H9 (cell line): ENCODE results near the gene TRRAP. TPM values are rescaled to one million over a fixed set of nuclear protein-coding genes. Genes with fewer than 3 reads are reported as not detected.

Experiments used
- DNase-seq: peaks from one replicate; pipeline ENCODE4 v3.0.0-alpha.2; 2017
- H2AFZ ChIP-seq: one replicate; pipeline ENCODE4 v1.6.1; 2013; ENCODE audit warnings: mild to moderate bottlenecking, low read length, control low read depth, moderate library complexity
- H2AK5ac ChIP-seq: 2 replicates; pipeline ENCODE4 v1.6.1; 2013; ENCODE audit warnings: low read length, control low read depth, mixed read lengths; ENCODE audit not compliant: insufficient read length
- H2BK120ac ChIP-seq: one replicate; pipeline ENCODE4 v1.6.1; 2013; ENCODE audit warnings: low read depth, mild to moderate bottlenecking, low read length, control low read depth, inconsistent platforms; ENCODE audit not compliant: poor library complexity, severe bottlenecking
- H2BK12ac ChIP-seq: 2 replicates; pipeline ENCODE4 v1.6.1; 2013; ENCODE audit warnings: low read length, control low read depth, mixed read lengths, low read depth; ENCODE audit not compliant: insufficient read length
- H2BK15ac ChIP-seq: 2 replicates; pipeline ENCODE4 v1.6.1; 2013; ENCODE audit warnings: low read depth, low read length, control low read depth
- H2BK20ac ChIP-seq: one replicate; pipeline ENCODE4 v1.6.1; 2013; ENCODE audit warnings: low read depth, mild to moderate bottlenecking, low read length, control low read depth, inconsistent platforms; ENCODE audit not compliant: poor library complexity, severe bottlenecking
- H2BK5ac ChIP-seq: 2 replicates; pipeline ENCODE4 v1.6.1; 2013; ENCODE audit warnings: low read length, control low read depth, mixed read lengths; ENCODE audit not compliant: insufficient read length
- H3K14ac ChIP-seq: 2 replicates; pipeline ENCODE4 v1.6.1; 2013; ENCODE audit warnings: low read length, control low read depth; ENCODE audit not compliant: insufficient read depth
- H3K18ac ChIP-seq: 2 replicates; pipeline ENCODE4 v1.6.1; 2013; ENCODE audit warnings: low read depth, mild to moderate bottlenecking, mixed read lengths, low read length, control low read depth; ENCODE audit not compliant: insufficient read length
- H3K23ac ChIP-seq: 2 replicates; pipeline ENCODE4 v1.6.1; 2013; ENCODE audit warnings: low read length, control low read depth, mixed read lengths, low read depth; ENCODE audit not compliant: insufficient read length
- H3K23me2 ChIP-seq: 2 replicates; pipeline ENCODE4 v1.6.1; 2013; ENCODE audit warnings: low read depth, mild to moderate bottlenecking, mixed read lengths, low read length, control low read depth; ENCODE audit not compliant: insufficient read length, poor library complexity, severe bottlenecking
- H3K27ac ChIP-seq: 2 replicates; pipeline ENCODE4 v1.5.1; 2013; ENCODE audit warnings: low read length, control low read depth, mixed read lengths, low read depth; ENCODE audit not compliant: insufficient read length
- H3K27me3 ChIP-seq: 2 replicates; pipeline ENCODE4 v1.6.1; 2013; ENCODE audit warnings: low read length, control low read depth, inconsistent platforms; ENCODE audit not compliant: insufficient read depth
- H3K4ac ChIP-seq: 2 replicates; pipeline ENCODE4 v1.6.1; 2013; ENCODE audit warnings: low read depth, mild to moderate bottlenecking, control low read depth, inconsistent platforms, low read length, moderate library complexity
- H3K4me1 ChIP-seq: 2 replicates; pipeline ENCODE4 v1.6.1; 2013; ENCODE audit warnings: low read length, control low read depth, inconsistent platforms; ENCODE audit not compliant: insufficient read depth
- H3K4me2 ChIP-seq: 2 replicates; pipeline ENCODE4 v1.6.1; 2013; ENCODE audit warnings: low read length, control low read depth, mixed read lengths; ENCODE audit not compliant: insufficient read length, insufficient read depth
- H3K56ac ChIP-seq: 2 replicates; pipeline ENCODE4 v1.6.1; 2013; ENCODE audit warnings: low read depth, mild to moderate bottlenecking, mixed read lengths, low read length, control low read depth; ENCODE audit not compliant: insufficient read length
- H3K79me1 ChIP-seq: 2 replicates; pipeline ENCODE4 v1.6.1; 2013; ENCODE audit warnings: low read depth, mild to moderate bottlenecking, moderate library complexity, low read length, control low read depth, inconsistent platforms; ENCODE audit not compliant: insufficient read depth, poor library complexity, severe bottlenecking
- H3K79me2 ChIP-seq: 2 replicates; pipeline ENCODE4 v1.6.1; 2013; ENCODE audit warnings: low read length, control low read depth, inconsistent platforms; ENCODE audit not compliant: insufficient read depth
- H3K9ac ChIP-seq: 2 replicates; pipeline ENCODE4 v1.6.1; 2013; ENCODE audit warnings: low read length, control low read depth, mixed read lengths; ENCODE audit not compliant: insufficient read length; ENCODE audit errors: extremely low read depth
- H3K9me3 ChIP-seq: one replicate; pipeline ENCODE4 v1.6.1; 2013; ENCODE audit warnings: low read depth, low read length, inconsistent platforms; ENCODE audit not compliant: control insufficient read depth
- H3T11ph ChIP-seq: one replicate; pipeline ENCODE4 v1.6.1; 2013; ENCODE audit warnings: mild to moderate bottlenecking, low read length, control low read depth, inconsistent platforms
- H4K20me1 ChIP-seq: one replicate; pipeline ENCODE4 v1.6.1; 2013; ENCODE audit not compliant: control insufficient read depth, insufficient read length, insufficient read depth
- H4K5ac ChIP-seq: 2 replicates; pipeline ENCODE4 v1.6.1; 2013; ENCODE audit warnings: low read depth, mild to moderate bottlenecking, mixed read lengths, low read length, control low read depth; ENCODE audit not compliant: insufficient read length
- H4K8ac ChIP-seq: replicated peaks from 2 replicates; pipeline ENCODE4 v1.6.1; 2013; ENCODE audit warnings: low read length, control low read depth, mixed read lengths, low read depth; ENCODE audit not compliant: insufficient read length
- H4K91ac ChIP-seq: 2 replicates; pipeline ENCODE4 v1.6.1; 2013; ENCODE audit warnings: low read depth, mild to moderate bottlenecking, moderate library complexity, mixed read lengths, low read length, control low read depth; ENCODE audit not compliant: insufficient read length
- H3K27ac Mint-ChIP-seq, 3 experiments: 2 replicates in 2 of 3; 3 replicates in 1 of 3; pipeline ENCODE4 v1.8.0; 2020 to 2021; ENCODE audit warnings: mixed read lengths in 3 of 3, mild to moderate bottlenecking in 1 of 3, moderate library complexity in 1 of 3
- H3K27me3 Mint-ChIP-seq: 2 replicates; pipeline ENCODE4 v1.8.0; 2021; ENCODE audit warnings: low read depth, mild to moderate bottlenecking, moderate library complexity, mixed read lengths
- H3K36me3 Mint-ChIP-seq, 3 experiments: 2 replicates in 2 of 3; 3 replicates in 1 of 3; pipeline ENCODE4 v1.8.0; 2020 to 2021; ENCODE audit warnings: low read depth in 3 of 3, mixed read lengths in 3 of 3; ENCODE audit not compliant: insufficient read depth in 1 of 3
- H3K4me1 Mint-ChIP-seq, 2 experiments: 2 replicates each; pipeline ENCODE4 v1.8.0; 2020; ENCODE audit warnings: mixed read lengths in 2 of 2
- H3K4me3 Mint-ChIP-seq, 2 experiments: 2 replicates in 1 of 2; 3 replicates in 1 of 2; pipeline ENCODE4 v1.8.0; 2020 to 2021; ENCODE audit warnings: mild to moderate bottlenecking in 2 of 2, mixed read lengths in 2 of 2, moderate library complexity in 1 of 2
- H3K9me3 Mint-ChIP-seq, 2 experiments: 2 replicates in 1 of 2; 3 replicates in 1 of 2; pipeline ENCODE4 v1.8.0; 2020; ENCODE audit warnings: mild to moderate bottlenecking in 2 of 2, mixed read lengths in 2 of 2, moderate library complexity in 1 of 2
- WGBS: extraction: QIAGEN DNeasy Blood & Tissue Kit; methylation state at CpG from one replicate; pipeline ENCODE4 v1.1.7; 2013; ENCODE audit warnings: missing lambda C conversion rate, low lambda C conversion rate, mixed read lengths; ENCODE audit not compliant: insufficient read length; ENCODE audit errors: extremely low coverage; 5-methylcytosine and 5-hydroxymethylcytosine counted together
- total RNA-seq: library from RNA; stranded (reverse); gene quantifications from 2 replicates; pipeline ENCODE4 v1.2.1, GENCODE V29; 2021
- TF ChIP-seq, protein P1 (sequence below): fragments of 200-600 bp; sonication (generic); conservative IDR thresholded peaks from 3 replicates; pipeline ENCODE4 v1.8.0; 2021; ENCODE audit warnings: antibody characterized with exemption, mild to moderate bottlenecking

TRRAP gene
- total RNA-seq, 1 experiment from 2014 or later: 58.6 TPM

DNA sequence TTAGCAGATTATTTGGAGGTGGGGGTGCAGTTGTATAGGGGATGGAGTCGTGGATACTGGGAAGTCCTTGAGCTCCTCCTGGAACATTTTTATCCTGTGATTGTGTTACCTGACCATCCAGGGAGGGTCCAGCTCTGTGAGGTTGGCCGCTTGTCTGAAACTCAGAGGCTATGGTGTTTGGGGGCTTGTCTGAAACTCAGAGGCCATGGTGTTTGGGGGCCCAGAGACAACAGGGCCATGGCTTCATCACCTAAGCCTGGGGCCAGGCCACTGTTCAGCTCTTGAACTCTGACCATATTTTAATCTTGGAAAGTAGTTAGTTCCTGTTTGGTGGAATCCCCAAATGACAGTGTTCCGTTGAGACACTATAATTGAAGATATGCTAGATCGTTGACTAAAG lies 66.1 kb downstream of the TRRAP start:
- H3K27ac Mint-ChIP-seq: 0 out of 7 replicates have a peak overlapping the region, but pooled peaks of 1 of the 3 experiments have one; percentile 20
- no peak overlapping the region for H3K18ac ChIP-seq
- H3K9ac ChIP-seq: no peak overlapping the region
- H4K91ac ChIP-seq: no peak overlapping the region
- H3K27me3 ChIP-seq: no peaks in the 10 kb centered on the region
- no peaks in the 10 kb centered on the region for H3K9me3 Mint-ChIP-seq
- H3K23ac ChIP-seq: no peak overlapping the region
- H4K8ac ChIP-seq: no peak overlapping the region
- H3K27ac ChIP-seq: no peak overlapping the region
- no peaks in the 10 kb centered on the region for H3K79me2 ChIP-seq
- TF ChIP-seq, protein P1, sequence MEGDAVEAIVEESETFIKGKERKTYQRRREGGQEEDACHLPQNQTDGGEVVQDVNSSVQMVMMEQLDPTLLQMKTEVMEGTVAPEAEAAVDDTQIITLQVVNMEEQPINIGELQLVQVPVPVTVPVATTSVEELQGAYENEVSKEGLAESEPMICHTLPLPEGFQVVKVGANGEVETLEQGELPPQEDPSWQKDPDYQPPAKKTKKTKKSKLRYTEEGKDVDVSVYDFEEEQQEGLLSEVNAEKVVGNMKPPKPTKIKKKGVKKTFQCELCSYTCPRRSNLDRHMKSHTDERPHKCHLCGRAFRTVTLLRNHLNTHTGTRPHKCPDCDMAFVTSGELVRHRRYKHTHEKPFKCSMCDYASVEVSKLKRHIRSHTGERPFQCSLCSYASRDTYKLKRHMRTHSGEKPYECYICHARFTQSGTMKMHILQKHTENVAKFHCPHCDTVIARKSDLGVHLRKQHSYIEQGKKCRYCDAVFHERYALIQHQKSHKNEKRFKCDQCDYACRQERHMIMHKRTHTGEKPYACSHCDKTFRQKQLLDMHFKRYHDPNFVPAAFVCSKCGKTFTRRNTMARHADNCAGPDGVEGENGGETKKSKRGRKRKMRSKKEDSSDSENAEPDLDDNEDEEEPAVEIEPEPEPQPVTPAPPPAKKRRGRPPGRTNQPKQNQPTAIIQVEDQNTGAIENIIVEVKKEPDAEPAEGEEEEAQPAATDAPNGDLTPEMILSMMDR: no peak
- H3K4me2 ChIP-seq: no peak overlapping the region
- H3K14ac ChIP-seq: no peak overlapping the region
- no peaks in the 10 kb centered on the region for H4K20me1 ChIP-seq
- H2AFZ ChIP-seq: no peak overlapping the region
- H3K4me3 Mint-ChIP-seq: no peak overlapping the region
- H3K36me3 Mint-ChIP-seq: peaks cover 14 to 85% (median 61%) of the 10 kb centered on the region in 3 experiments; a peak in 6 of 7 replicates
- no peak overlapping the region for H3T11ph ChIP-seq
- no peak overlapping the region for H2AK5ac ChIP-seq
- H3K4me1 Mint-ChIP-seq: no peaks in the 10 kb centered on the region
- H4K5ac ChIP-seq: no peak overlapping the region
- H2BK20ac ChIP-seq: no peak overlapping the region
- H2BK12ac ChIP-seq: no peak overlapping the region
- H2BK15ac ChIP-seq: no peak overlapping the region
- WGBS: no CpG with 5 or more reads among the region's 4 CpGs
- H3K4ac ChIP-seq: no peak overlapping the region
- no peaks in the 10 kb centered on the region for H3K79me1 ChIP-seq
- DNase-seq: no peak
- no peak overlapping the region for H2BK120ac ChIP-seq
- no peak overlapping the region for H2BK5ac ChIP-seq
- H3K23me2 ChIP-seq: no peaks in the 10 kb centered on the region
- H3K27me3 Mint-ChIP-seq: no peaks in the 10 kb centered on the region
- no peaks in the 10 kb centered on the region for H3K9me3 ChIP-seq
- no peaks in the 10 kb centered on the region for H3K4me1 ChIP-seq
- no peak overlapping the region for H3K56ac ChIP-seq
